Aorta (tissue), 5 donors: ENCODE data around the gene GARIN5B. TPM values are rescaled to one million over a fixed set of nuclear protein-coding genes. Genes with fewer than 3 reads are reported as not detected.

Experiments used
- ATAC-seq: fragments of 200-7000 bp; cut with Tn5 transposase; one replicate; pipeline ENCODE4 v1.9.1; 2022; ENCODE audit warnings: moderate library complexity; ENCODE audit not compliant: low FRiP score
- DNase-seq, 2 donors: peaks; one replicate each; pipeline ENCODE4 v3.0.0-alpha.2; 2020
- H3K27ac ChIP-seq, 2 donors: one replicate each; pipeline ENCODE4 v1.5.1; 2013; ENCODE audit warnings: low read length in 2 of 2, mild to moderate bottlenecking in 2 of 2, moderate library complexity in 2 of 2, control low read depth in 1 of 2, inconsistent platforms in 1 of 2, low read depth in 1 of 2
- H3K27me3 ChIP-seq, 2 donors: one replicate each; pipeline ENCODE4 v1.6.1; 2013; ENCODE audit warnings: control low read depth in 1 of 2, low read length in 1 of 2, mild to moderate bottlenecking in 1 of 2, moderate library complexity in 1 of 2; ENCODE audit not compliant: insufficient read depth in 2 of 2, control insufficient read depth in 1 of 2
- H3K36me3 ChIP-seq, 2 donors: one replicate each; pipeline ENCODE4 v1.6.1; 2013; ENCODE audit warnings: control low read depth in 1 of 2, low read length in 1 of 2, mild to moderate bottlenecking in 1 of 2; ENCODE audit not compliant: insufficient read depth in 2 of 2, control insufficient read depth in 1 of 2
- H3K4me1 ChIP-seq, 2 donors: one replicate each; pipeline ENCODE4 v1.6.1; 2013; ENCODE audit warnings: low read length in 2 of 2, control low read depth in 1 of 2, mild to moderate bottlenecking in 1 of 2, moderate library complexity in 1 of 2; ENCODE audit not compliant: insufficient read depth in 2 of 2, control insufficient read depth in 1 of 2
- H3K4me3 ChIP-seq, 2 donors: one replicate each; pipeline ENCODE4 v1.5.1; 2013; ENCODE audit warnings: low read length in 2 of 2, control low read depth in 1 of 2, mild to moderate bottlenecking in 1 of 2
- H3K9me3 ChIP-seq: one replicate; pipeline ENCODE4 v1.6.1; 2013; ENCODE audit warnings: mild to moderate bottlenecking, low read length; ENCODE audit not compliant: control insufficient read depth
- WGBS, 2 donors: extraction: QIAGEN DNeasy Blood & Tissue Kit; methylation state at CpG; one replicate each; pipeline ENCODE4 v1.1.7; 2013; 5-methylcytosine and 5-hydroxymethylcytosine counted together
- intact Hi-C, 2 donors: fragments of 100-400 bp; cut with DNase I; formaldehyde crosslinking; loops; one replicate each; pipeline versions ENCODE4 v1.14.2 to v1.15.0; 2022
- polyA plus RNA-seq, 2 donors: library from polyadenylated mRNA; stranded (reverse); fragments of 200-250 nt; gene quantifications; one replicate each; pipeline ENCODE4 v1.2.3, GENCODE V29; 2013
- total RNA-seq, 2 donors: library from RNA; stranded (reverse); fragmentation: NEBNext Ultra II Directional; extraction: Animal tissue kit (Norgen Biotek cat#: 25700); gene quantifications; one replicate each; pipeline ENCODE4 v1.2.1, GENCODE V29; 2021
- donor health status: healthy with polysubstance abuse.
- donor health status: Bipolar disorder and iron deficiency.
- donor health status: DM: no; HTN: no; CAD: no.
- donor health status: DM: no; HTN: no; CAD: no.
- donor health status: DM: yes; HTN: yes; CAD: no.

The GARIN5B gene
- total and polyA plus RNA-seq, 4 donors = not detected

GRCh38 chr19:55311797-55312196 is 51.3 kb downstream of the GARIN5B start:
- no peak overlapping the region for H3K4me3 ChIP-seq
- DNase-seq (no peak), ATAC-seq (no peak)
- no peak overlapping the region for H3K27ac ChIP-seq
- no peaks in the 10 kb centered on the region for H3K36me3 ChIP-seq
- H3K27me3 ChIP-seq = no peaks in the 10 kb centered on the region
- intact Hi-C loops = no loop called here
- no peaks in the 10 kb centered on the region for H3K4me1 ChIP-seq
- H3K9me3 ChIP-seq = no peaks in the 10 kb centered on the region
- 88 to 94% methylated on average over 18 of the region's 18 CpGs for WGBS, 2 donors

DNA sequence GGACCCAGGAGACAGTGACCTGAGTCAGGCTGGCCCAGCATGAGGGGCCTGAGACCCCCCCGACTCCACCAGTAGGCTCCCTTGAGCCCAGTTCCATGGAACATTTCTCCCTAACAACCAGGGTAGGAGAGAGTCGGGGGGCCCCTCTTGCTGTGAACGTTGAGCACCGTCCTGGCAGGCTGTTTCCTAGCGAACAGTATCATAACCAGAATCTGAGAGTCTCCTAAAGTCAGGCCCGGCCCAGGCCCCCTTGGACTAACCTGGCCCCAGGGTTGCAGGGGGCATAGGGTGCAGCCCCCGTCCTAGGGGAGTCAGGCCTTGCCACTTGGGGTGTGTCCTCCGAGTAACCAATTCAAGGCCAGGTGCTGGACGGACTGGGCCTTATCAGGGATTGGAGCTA is 51.7 kb downstream of the GARIN5B start:
- no peaks in the 10 kb centered on the region for H3K9me3 ChIP-seq
- WGBS, 2 donors = 88 to 90% methylated on average over 9 of the region's 9 CpGs
- no peaks in the 10 kb centered on the region for H3K27me3 ChIP-seq
- no peaks in the 10 kb centered on the region for H3K36me3 ChIP-seq
- DNase-seq = no peak
- ATAC-seq = no peak
- no peak overlapping the region for H3K4me3 ChIP-seq
- no peaks in the 10 kb centered on the region for H3K4me1 ChIP-seq
- no peak overlapping the region for H3K27ac ChIP-seq
- intact Hi-C loops = no loop called here

- 63 to 67% methylated on average over 7 of the region's 7 CpGs for WGBS, 2 donors
- peaks cover 0 to 2% of the 10 kb centered on the region in 2 donors for H3K36me3 ChIP-seq
These were observed 52.6 kb downstream of the GARIN5B start for GRCh38 chr19:55310498-55310897.

DNA sequence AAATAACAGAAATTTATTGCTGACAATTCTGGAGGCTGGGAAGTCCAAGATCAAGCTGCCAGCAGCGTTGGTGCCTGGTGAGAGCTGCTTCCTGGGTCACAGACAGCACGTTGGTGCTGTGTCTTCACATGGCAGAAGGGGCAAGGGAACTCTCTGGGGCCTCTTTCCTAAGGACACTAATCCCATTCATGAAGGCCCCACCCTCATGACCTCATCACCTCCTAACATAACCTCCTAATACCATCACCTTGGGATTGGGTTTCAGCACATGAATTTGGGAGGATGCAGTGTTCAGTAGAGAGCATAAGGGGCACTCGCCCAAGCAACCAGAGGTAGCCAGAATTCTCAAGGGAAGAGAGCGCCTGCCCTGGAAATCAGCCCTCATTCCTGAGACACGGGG is 53.6 kb downstream of the GARIN5B start:
- Histone ChIP-seq H3K36me3 (peaks cover 0 to 2% of the 10 kb centered on the region in 2 donors), H3K27me3 (no peaks in the 10 kb centered on the region), H3K9me3 (no peaks in the 10 kb centered on the region), H3K4me3 (no peak overlapping the region), H3K4me1 (no peaks in the 10 kb centered on the region), H3K27ac (no peak overlapping the region)
- no peak for DNase-seq
- intact Hi-C loops = no loop called here
- no peak for ATAC-seq
- 80 to 85% methylated on average over 5 of the region's 5 CpGs for WGBS, 2 donors

More at GRCh38 chr19:55310498-55310897, 52.6 kb downstream of the GARIN5B start:
- H3K9me3 ChIP-seq = no peaks in the 10 kb centered on the region
- H3K4me3 ChIP-seq = no peak overlapping the region
- ATAC-seq (no peak), DNase-seq (no peak)
- intact Hi-C loops = no loop called here
- H3K4me1 ChIP-seq = no peaks in the 10 kb centered on the region
- H3K27me3 ChIP-seq = no peaks in the 10 kb centered on the region
- no peak overlapping the region for H3K27ac ChIP-seq

GRCh38 chr19:55308281-55308680 is 54.8 kb downstream of the GARIN5B start:
- H3K36me3 ChIP-seq = peaks cover 0 to 2% of the 10 kb centered on the region in 2 donors
- no peak overlapping the region for H3K4me3 ChIP-seq
- H3K27me3 ChIP-seq = no peaks in the 10 kb centered on the region
- no peaks in the 10 kb centered on the region for H3K4me1 ChIP-seq
- intact Hi-C loops = no loop called here
- H3K27ac ChIP-seq = no peak overlapping the region
- WGBS, 2 donors = 95% methylated on average over 10 to 11 of the region's 11 CpGs
- DNase-seq = no peak
- no peak for ATAC-seq
- no peaks in the 10 kb centered on the region for H3K9me3 ChIP-seq

DNA sequence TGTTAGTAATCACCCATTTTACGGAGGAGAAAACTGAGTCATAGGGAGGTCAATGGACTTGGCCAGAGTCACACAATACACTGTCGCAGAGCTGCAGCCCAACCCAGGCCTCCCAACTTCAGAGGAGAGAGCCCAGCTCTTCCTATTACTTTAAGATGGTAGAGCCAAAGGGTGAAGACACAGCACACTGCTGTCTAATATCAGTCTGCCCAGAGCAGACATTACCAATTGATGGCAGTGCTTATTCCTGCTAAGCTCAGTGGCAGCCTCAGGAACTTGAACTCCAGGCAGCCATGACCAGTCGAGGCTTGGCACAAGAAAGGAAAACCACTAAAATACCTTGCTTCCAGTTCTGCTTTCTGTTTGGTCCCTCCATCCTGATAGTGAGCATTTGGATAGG is 56.3 kb downstream of the GARIN5B start:
- Histone ChIP-seq H3K27ac (no peak overlapping the region), H3K4me1 (no peaks in the 10 kb centered on the region), H3K9me3 (no peaks in the 10 kb centered on the region), H3K27me3 (no peaks in the 10 kb centered on the region), H3K4me3 (no peak overlapping the region), H3K36me3 (peaks cover 0 to 2% of the 10 kb centered on the region in 2 donors)
- intact Hi-C loops = no loop called here
- WGBS, 2 donors = 82% methylated on average over 3 of the region's 3 CpGs
- ATAC-seq = no peak
- DNase-seq = no peak

DNA sequence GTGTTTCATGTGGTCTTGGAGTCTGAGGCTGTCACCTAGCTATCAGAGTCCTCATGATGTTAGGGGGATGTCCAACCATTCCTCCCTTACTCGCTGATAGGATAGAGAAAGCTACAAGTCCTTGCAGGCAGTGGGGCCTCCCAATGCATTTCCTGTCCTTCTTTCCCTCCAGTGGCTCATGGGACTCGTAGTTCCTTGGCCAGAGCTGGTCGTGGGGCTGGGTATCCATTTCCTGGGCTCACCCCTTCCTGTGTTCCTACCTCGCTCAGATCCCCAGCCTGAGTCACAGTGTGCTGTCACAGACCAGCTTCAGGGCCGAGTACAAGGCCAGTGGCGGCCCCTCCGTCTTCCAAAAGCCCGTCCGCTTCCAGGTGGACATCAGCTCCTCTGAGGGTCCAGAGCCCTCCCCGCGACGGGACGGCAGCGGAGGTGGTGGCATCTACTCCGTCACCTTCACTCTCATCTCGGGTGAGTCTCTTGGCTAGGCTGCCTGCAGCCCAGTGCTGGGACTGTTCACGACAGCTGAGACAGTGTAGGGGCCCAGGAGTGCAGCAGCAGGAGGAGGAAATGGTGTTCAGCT is 57.0 kb downstream of the GARIN5B start:
- intact Hi-C loops = no loop called here
- WGBS, 2 donors = 92% methylated on average over 17 of the region's 17 CpGs
- H3K36me3 ChIP-seq = peaks cover 0 to 2% of the 10 kb centered on the region in 2 donors
- no peak overlapping the region for H3K27ac ChIP-seq
- no peak for DNase-seq
- H3K4me1 ChIP-seq = no peaks in the 10 kb centered on the region
- no peak for ATAC-seq
- no peaks in the 10 kb centered on the region for H3K27me3 ChIP-seq
- no peaks in the 10 kb centered on the region for H3K9me3 ChIP-seq
- no peak overlapping the region for H3K4me3 ChIP-seq

- no peak for DNase-seq
- Histone ChIP-seq H3K27me3 (no peaks in the 10 kb centered on the region), H3K4me3 (no peak overlapping the region), H3K4me1 (no peaks in the 10 kb centered on the region), H3K9me3 (no peaks in the 10 kb centered on the region), H3K36me3 (peaks cover 0 to 2% of the 10 kb centered on the region in 2 donors), H3K27ac (no peak overlapping the region)
- WGBS, 2 donors = 83% methylated on average over 9 of the region's 9 CpGs
- no peak for ATAC-seq
- intact Hi-C loops = no loop called here
These were observed 57.6 kb downstream of the GARIN5B start for GRCh38 chr19:55305491-55305890.

DNA sequence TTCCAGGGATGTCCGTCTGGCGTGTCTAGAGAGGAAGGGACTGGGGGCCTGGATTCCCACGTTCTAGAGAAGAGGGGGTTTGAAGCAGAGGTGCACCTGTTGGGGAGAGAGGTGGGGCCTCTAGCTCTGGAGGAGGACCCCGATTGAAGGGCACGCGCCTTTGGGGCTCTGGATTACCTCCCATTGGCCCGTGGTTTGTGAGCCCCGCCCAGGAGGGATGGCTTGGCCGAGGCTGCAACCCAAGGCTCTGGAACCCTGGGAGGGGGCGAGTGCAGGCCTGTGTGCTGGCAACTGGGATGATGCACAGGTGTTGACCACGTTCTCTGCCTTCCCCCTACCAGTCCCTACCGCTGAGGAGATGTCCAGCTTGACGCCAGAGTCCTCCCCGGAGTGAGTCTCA is 58.1 kb downstream of the GARIN5B start:
- no peaks in the 10 kb centered on the region for H3K9me3 ChIP-seq
- H3K27me3 ChIP-seq = no peaks in the 10 kb centered on the region
- no peak overlapping the region for H3K27ac ChIP-seq
- H3K36me3 ChIP-seq = peaks cover 0 to 2% of the 10 kb centered on the region in 2 donors
- DNase-seq (peak in 1 of 2 donors; percentile 40), ATAC-seq (no peak)
- H3K4me1 ChIP-seq = no peaks in the 10 kb centered on the region
- intact Hi-C loops = no loop called here
- H3K4me3 ChIP-seq = no peak overlapping the region
- WGBS, 2 donors = 80 to 81% methylated on average over 14 of the region's 14 CpGs
